HG02943 (cell line): ENCODE results near the gene DSG2.

ENCODE experiments used
- ATAC-seq: cut with Tn5 transposase; IDR thresholded peaks from one replicate; pipeline ENCODE4 v1.9.1; 2021; ENCODE audit warnings: mild to moderate bottlenecking, low read depth, moderate library complexity; ENCODE audit not compliant: unreplicated experiment

The DSG2 gene

GRCh38 chr18:31583185-31583854 is 85.3 kb downstream of the DSG2 start:
- no peak for ATAC-seq

GRCh38 chr18:31585991-31586390 is 88.0 kb downstream of the DSG2 start:
- ATAC-seq, result no peak

DNA sequence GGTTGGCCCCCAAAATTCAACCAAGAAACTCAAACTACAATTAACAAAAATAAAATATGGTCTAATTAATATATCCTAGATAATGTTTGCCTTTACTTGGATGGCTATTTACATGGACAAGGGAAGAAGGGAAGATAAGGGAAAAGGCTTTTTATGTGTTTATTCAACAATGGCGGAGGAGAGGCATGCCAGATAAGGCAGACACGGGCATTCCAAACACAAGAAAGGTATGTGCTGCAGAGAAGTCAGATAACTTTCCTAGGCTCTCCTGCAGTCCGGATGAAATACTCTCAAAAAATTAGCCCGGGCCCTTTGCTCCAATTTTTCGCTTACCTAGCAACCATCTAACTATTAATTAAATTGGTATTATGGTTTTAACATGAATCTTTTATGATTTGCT is 88.6 kb downstream of the DSG2 start:
- ATAC-seq, result no peak

DNA sequence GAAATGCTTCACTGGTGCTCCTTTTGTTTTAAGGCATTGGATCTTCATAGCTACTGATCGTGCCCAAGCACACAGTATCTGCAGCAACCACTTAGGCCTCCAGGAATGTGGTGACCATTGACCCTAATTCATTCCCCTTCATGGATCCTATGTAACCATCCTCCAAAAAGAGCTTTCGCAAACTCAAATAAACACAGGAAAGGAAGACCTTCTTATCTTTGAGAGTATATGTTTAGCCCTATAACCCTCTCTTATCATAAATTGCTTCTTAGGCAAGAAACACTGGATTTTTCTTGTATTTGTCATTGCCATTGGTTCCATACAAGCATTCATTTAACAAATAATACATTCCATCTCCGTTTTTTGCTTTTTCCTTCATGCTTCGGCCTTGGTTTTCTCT is 89.6 kb downstream of the DSG2 start:
- ATAC-seq, result no peak

DNA sequence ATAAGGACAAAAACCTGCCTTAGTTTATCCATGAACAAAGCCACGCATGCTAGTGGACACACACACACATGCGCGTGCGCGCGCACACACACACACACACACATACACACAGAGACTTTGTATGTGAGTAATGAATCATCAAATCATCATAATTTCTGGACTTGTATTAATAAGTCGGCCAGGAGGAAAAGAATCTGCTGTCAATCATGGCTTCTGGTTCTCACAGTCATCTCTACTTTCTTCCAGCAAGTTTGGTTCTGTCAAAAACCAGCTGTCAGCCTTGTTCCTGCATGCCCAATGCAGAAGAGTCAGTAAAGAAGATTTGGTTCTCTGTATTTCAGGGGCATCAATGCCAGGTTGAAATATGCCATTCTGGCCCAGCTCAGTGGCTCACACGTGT is 92.6 kb downstream of the DSG2 start:
- no peak for ATAC-seq

DNA sequence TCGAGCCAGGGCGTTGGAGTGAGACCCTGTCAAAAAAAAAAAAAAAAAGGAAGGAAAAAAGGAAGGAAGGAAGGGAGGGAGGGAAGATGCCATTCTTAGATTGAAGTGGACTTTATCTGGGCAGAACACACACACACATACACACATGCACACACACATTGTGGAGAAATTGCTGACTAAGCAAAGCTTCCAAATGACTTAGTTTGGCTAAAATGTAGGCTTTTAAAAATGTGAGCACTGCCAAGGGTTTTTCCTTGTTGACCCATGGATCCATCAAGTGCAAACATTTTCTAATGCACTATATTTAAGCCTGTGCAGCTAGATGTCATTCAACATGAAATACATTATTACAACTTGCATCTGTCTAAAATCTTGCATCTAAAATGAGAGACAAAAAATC is 93.1 kb downstream of the DSG2 start:
- no peak for ATAC-seq

DNA sequence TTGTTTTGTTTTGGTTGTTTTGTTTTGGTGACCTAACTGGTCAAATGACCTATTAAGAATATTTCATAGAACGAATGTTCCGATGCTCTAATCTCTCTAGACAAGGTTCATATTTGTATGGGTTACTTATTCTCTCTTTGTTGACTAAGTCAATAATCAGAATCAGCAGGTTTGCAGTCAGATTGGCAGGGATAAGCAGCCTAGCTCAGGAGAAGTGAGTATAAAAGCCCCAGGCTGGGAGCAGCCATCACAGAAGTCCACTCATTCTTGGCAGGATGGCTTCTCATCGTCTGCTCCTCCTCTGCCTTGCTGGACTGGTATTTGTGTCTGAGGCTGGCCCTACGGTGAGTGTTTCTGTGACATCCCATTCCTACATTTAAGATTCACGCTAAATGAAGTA is 93.7 kb downstream of the DSG2 start, which contains the start of gene TTR:
Gene TTR, plus strand, starts transcription at position 250 of the 400 bp plus-strand sequence. Its CDS starts 26 bp downstream, at position 276.
- no peak for ATAC-seq

DNA sequence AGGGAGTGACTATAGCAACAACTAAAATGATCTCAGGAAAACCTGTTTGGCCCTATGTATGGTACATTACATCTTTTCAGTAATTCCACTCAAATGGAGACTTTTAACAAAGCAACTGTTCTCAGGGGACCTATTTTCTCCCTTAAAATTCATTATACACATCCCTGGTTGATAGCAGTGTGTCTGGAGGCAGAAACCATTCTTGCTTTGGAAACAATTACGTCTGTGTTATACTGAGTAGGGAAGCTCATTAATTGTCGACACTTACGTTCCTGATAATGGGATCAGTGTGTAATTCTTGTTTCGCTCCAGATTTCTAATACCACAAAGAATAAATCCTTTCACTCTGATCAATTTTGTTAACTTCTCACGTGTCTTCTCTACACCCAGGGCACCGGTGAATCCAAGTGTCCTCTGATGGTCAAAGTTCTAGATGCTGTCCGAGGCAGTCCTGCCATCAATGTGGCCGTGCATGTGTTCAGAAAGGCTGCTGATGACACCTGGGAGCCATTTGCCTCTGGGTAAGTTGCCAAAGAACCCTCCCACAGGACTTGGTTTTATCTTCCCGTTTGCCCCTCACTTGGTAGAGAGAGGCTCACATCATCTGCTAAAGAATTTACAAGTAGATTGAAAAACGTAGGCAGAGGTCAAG is 94.7 kb downstream of the DSG2 start:
- ATAC-seq, result no peak

DNA sequence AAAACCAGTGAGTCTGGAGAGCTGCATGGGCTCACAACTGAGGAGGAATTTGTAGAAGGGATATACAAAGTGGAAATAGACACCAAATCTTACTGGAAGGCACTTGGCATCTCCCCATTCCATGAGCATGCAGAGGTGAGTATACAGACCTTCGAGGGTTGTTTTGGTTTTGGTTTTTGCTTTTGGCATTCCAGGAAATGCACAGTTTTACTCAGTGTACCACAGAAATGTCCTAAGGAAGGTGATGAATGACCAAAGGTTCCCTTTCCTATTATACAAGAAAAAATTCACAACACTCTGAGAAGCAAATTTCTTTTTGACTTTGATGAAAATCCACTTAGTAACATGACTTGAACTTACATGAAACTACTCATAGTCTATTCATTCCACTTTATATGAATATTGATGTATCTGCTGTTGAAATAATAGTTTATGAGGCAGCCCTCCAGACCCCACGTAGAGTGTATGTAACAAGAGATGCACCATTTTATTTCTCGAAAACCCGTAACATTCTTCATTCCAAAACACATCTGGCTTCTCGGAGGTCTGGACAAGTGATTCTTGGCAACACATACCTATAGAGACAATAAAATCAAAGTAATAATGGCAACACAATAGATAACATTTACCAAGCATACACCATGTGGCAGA is 97.3 kb downstream of the DSG2 start:
- no peak for ATAC-seq

DNA sequence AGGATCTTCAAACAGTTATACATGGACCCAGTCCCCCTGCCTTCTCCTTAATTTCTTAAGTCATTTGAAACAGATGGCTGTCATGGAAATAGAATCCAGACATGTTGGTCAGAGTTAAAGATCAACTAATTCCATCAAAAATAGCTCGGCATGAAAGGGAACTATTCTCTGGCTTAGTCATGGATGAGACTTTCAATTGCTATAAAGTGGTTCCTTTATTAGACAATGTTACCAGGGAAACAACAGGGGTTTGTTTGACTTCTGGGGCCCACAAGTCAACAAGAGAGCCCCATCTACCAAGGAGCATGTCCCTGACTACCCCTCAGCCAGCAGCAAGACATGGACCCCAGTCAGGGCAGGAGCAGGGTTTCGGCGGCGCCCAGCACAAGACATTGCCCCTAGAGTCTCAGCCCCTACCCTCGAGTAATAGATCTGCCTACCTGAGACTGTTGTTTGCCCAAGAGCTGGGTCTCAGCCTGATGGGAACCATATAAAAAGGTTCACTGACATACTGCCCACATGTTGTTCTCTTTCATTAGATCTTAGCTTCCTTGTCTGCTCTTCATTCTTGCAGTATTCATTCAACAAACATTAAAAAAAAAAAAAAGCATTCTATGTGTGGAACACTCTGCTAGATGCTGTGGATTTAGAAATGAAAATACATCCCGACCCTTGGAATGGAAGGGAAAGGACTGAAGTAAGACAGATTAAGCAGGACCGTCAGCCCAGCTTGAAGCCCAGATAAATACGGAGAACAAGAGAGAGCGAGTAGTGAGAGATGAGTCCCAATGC is 98.3 kb downstream of the DSG2 start:
- no peak for ATAC-seq

GRCh38 chr18:31598021-31598805 is 100.2 kb downstream of the DSG2 start:
- no peak for ATAC-seq
